HepG2 (cell line): ENCODE data around the gene UGCG. TPM values are rescaled to one million over a fixed set of nuclear protein-coding genes. Genes with fewer than 3 reads are reported as not detected.

Experiments
- ATAC-seq: fragments of 200-7000 bp; cut with Tn5 transposase; 3 replicates; pipeline ENCODE4 v1.9.1; 2020; ENCODE audit warnings: mild to moderate bottlenecking, moderate library complexity
- BruUV-seq: library from RNA; stranded (reverse); fragments of 400-500 nt; replicated peaks from 2 replicates; lab custom pipeline; 2021; lab: Mats Ljungman, UMichigan
- CTCF ChIA-PET: fragments of 300-600 bp; formaldehyde crosslinking; extraction: SDS; loops from one replicate; lab custom pipeline; 2021; ENCODE audit warnings: low total read pairs, inconsistent platforms, low intra/inter-chr PET ratio; lab: Yijun Ruan, JAX
- POLR2A ChIA-PET: fragments of 350-600 bp; sonication (Branson Sonifier 250); formaldehyde crosslinking; loops from one replicate; lab custom pipeline; 2020; ENCODE audit warnings: antibody characterized with exemption, inconsistent platforms; lab: Yijun Ruan, JAX
- DNase-seq: peaks from one replicate; pipeline ENCODE4 v3.0.0-alpha.2; 2015; ENCODE audit warnings: low spot score
- FAIRE-seq: peaks from 3 replicates; lab custom pipeline; 2011; peaks lifted over from hg19 to GRCh38; lab: Jason Lieb, UNC
- H2AFZ ChIP-seq: one replicate; pipeline ENCODE4 v1.6.1; 2011; ENCODE audit warnings: low read length, inconsistent platforms
- H3K27ac ChIP-seq: fragments of 300-600 bp; 3 replicates; pipeline ENCODE4 v1.8.0; 2011; ENCODE audit warnings: mixed run types, mild to moderate bottlenecking, mixed read lengths, low read length, inconsistent platforms; ENCODE audit not compliant: insufficient read depth; ENCODE audit errors: extremely low read length
- H3K27me3 ChIP-seq, 2 experiments: fragments of 200-600 bp in 1 of 2; 2 replicates in 1 of 2; 3 replicates in 1 of 2; pipeline versions ENCODE4 v1.6.0 to v1.8.0; 2011; ENCODE audit warnings: low read length in 2 of 2, mild to moderate bottlenecking in 2 of 2, moderate library complexity in 2 of 2, inconsistent platforms in 1 of 2; ENCODE audit not compliant: insufficient read depth in 2 of 2, control insufficient read depth in 1 of 2
- H3K36me3 ChIP-seq, 2 experiments: fragments of 200-600 bp in 1 of 2; replicated peaks in 1 of 2; 2 replicates in 1 of 2; 3 replicates in 1 of 2; pipeline versions ENCODE4 v1.5.1 to v1.8.0; 2011; ENCODE audit warnings: low read length in 2 of 2, inconsistent platforms in 1 of 2; ENCODE audit not compliant: insufficient read depth in 2 of 2, control insufficient read depth in 1 of 2
- H3K4me1 ChIP-seq: 2 replicates; pipeline ENCODE4 v1.5.1; 2012; ENCODE audit warnings: low read length, inconsistent platforms; ENCODE audit not compliant: insufficient read depth
- H3K4me2 ChIP-seq: 2 replicates; pipeline ENCODE4 v1.6.0; 2011; ENCODE audit warnings: low read depth, low read length, inconsistent platforms
- H3K4me3 ChIP-seq, 3 experiments: fragments of 200-600 bp in 1 of 3; sonication (generic), shearing (Covaris generic) in 1 of 3; replicated peaks in 1 of 3; 2 replicates each; pipeline ENCODE4 v1.5.1; 2011 to 2016; ENCODE audit warnings: low read length in 3 of 3, inconsistent platforms in 2 of 3, low read depth in 2 of 3, mild to moderate bottlenecking in 2 of 3, control low read depth in 1 of 3, mixed read lengths in 1 of 3; ENCODE audit not compliant: insufficient read depth in 1 of 3
- H3K79me2 ChIP-seq: one replicate; pipeline ENCODE4 v1.6.1; 2011; ENCODE audit warnings: low read length, inconsistent platforms; ENCODE audit not compliant: insufficient read depth
- H3K9ac ChIP-seq: 2 replicates; pipeline ENCODE4 v1.6.0; 2011; ENCODE audit warnings: mild to moderate bottlenecking, low read depth, low read length, inconsistent platforms; ENCODE audit not compliant: insufficient read depth
- H3K9me3 ChIP-seq: 2 replicates; pipeline ENCODE4 v1.5.1; 2012; ENCODE audit warnings: mild to moderate bottlenecking, low read length
- H4K20me1 ChIP-seq: 2 replicates; pipeline ENCODE4 v1.6.0; 2011; ENCODE audit warnings: inconsistent platforms, mild to moderate bottlenecking, low read length, moderate library complexity; ENCODE audit not compliant: insufficient read depth
- BHLHE40 ChIP-seq: IDR thresholded peaks from 2 replicates; pipeline ENCODE4 v1.6.1; 2011; ENCODE audit warnings: low read length, improper control_type of control experiment
- ESRRA ChIP-seq: sonication (generic); formaldehyde crosslinking; IDR thresholded peaks from 2 replicates; pipeline ENCODE4 v1.5.1; 2020; ENCODE audit warnings: mild to moderate bottlenecking, low read depth, missing genetic modification reagents
- JUND ChIP-seq: sonication (generic); formaldehyde crosslinking; IDR thresholded peaks from 2 replicates; pipeline ENCODE4 v1.8.0; 2022; ENCODE audit warnings: mild to moderate bottlenecking, missing genetic modification reagents
- KLF9 ChIP-seq: IDR thresholded peaks from 2 replicates; pipeline ENCODE4 v1.6.1; 2016; ENCODE audit warnings: low read depth
- RNF2 ChIP-seq: fragments of 450-650 bp; conservative IDR thresholded peaks from 2 replicates; pipeline ENCODE4 v1.6.1; 2016; ENCODE audit warnings: low read depth
- YEATS4 ChIP-seq: sonication (generic); formaldehyde crosslinking; IDR thresholded peaks from 2 replicates; pipeline ENCODE4 v1.4.0; 2020; ENCODE audit warnings: missing genetic modification reagents, borderline replicate concordance
- ZBTB1 ChIP-seq: sonication (generic); formaldehyde crosslinking; IDR thresholded peaks from 2 replicates; pipeline ENCODE4 v1.4.0; 2020; ENCODE audit warnings: missing genetic modification reagents, borderline replicate concordance
- ZGPAT ChIP-seq: IDR thresholded peaks from 2 replicates; pipeline ENCODE4 v1.6.1; 2016; ENCODE audit warnings: mild to moderate bottlenecking
- ZMYM3 ChIP-seq: sonication (generic); formaldehyde crosslinking; IDR thresholded peaks from 2 replicates; pipeline ENCODE4 v1.5.1; 2020; ENCODE audit warnings: mild to moderate bottlenecking, missing genetic modification reagents
- ZNF543 ChIP-seq: sonication (generic); formaldehyde crosslinking; IDR thresholded peaks from 2 replicates; pipeline ENCODE4 v1.4.0; 2020; ENCODE audit warnings: mild to moderate bottlenecking, missing genetic modification reagents
- WGBS: methylation state at CpG from one replicate; pipeline ENCODE4 v1.1.6; 2017; ENCODE audit warnings: low lambda C conversion rate; 5-methylcytosine and 5-hydroxymethylcytosine counted together
- in situ Hi-C: cut with HindIII; loops from 2 replicates; pipeline ENCODE4 v1.10.0; 2017; ENCODE audit warnings: low pct_unique_long_range_greater_than_20kb; ENCODE audit not compliant: extremely low pct_ligation_motif_present
- intact Hi-C: fragments of 100-400 bp; cut with micrococcal nuclease; formaldehyde crosslinking; loops from one replicate; pipeline ENCODE4 v1.10.0; 2022; ENCODE audit not compliant: unreplicated experiment
- polyA plus RNA-seq, 8 experiments: library from polyadenylated mRNA; depleted of rRNA in 3 of 8; stranded (reverse) in 7 of 8; unstranded in 1 of 8; fragments of >200 nt; fragmentation: Illumina TruSeq in 4 of 8; extraction: Trizol in 4 of 8; gene quantifications; 2 replicates each; pipeline versions ENCODE4 v1.2.1 to v1.2.3, GENCODE V29; 2011 to 2016; ENCODE audit warnings: low read depth in 4 of 8, missing spikeins in 1 of 8, mixed read lengths in 1 of 8; ENCODE audit not compliant: insufficient read depth in 1 of 8
- total RNA-seq, 5 experiments: library from RNA; depleted of rRNA; stranded (reverse); fragments of >200 nt; fragmentation: Illumina TruSeq; extraction: Trizol; gene quantifications; 2 replicates each; pipeline ENCODE4 v1.2.3, GENCODE V29; 2016; ENCODE audit warnings: low read depth in 1 of 5

UGCG gene
- total and polyA plus RNA-seq, 2 of the 13 experiments (the other 11 are each of a cell fraction or from before 2014, with no cell fraction given) = 10.5 to 13.9 TPM

GRCh38 chr9:111961009-111961408 lies 64.4 kb downstream of the UGCG start (continued):
- TF ChIP-seq RNF2 (no peak), ZGPAT (no peak)

GRCh38 chr9:111961575-111961974 lies 65.0 kb downstream of the UGCG start:
- H3K9ac ChIP-seq = no peak overlapping the region
- ChIA-PET POLR2A (no interaction called here), CTCF (no interaction called here)
- no peaks in the 10 kb centered on the region for H3K27me3 ChIP-seq
- no peak overlapping the region for H3K4me2 ChIP-seq
- peaks cover 33% of the 10 kb centered on the region for H3K4me1 ChIP-seq
- H3K27ac ChIP-seq = no peak overlapping the region
- intact Hi-C loops = no loop called here
- no peaks in the 10 kb centered on the region for H3K36me3 ChIP-seq
- DNase-seq = no peak
- no TSS peak for BruUV-seq
- no peaks in the 10 kb centered on the region for H4K20me1 ChIP-seq
- no peak overlapping the region for H3K4me3 ChIP-seq
- in situ Hi-C loops = loop anchor here (10.0 kb wide), 1 partner anchor 197 kb away; no protein-coding TSS in a partner anchor
- ATAC-seq = no peak
- no peak for FAIRE-seq
- WGBS = 48% methylated on average over 5 of the region's 5 CpGs
- H3K9me3 ChIP-seq = no peaks in the 10 kb centered on the region
- no peak overlapping the region for H2AFZ ChIP-seq
- TF ChIP-seq YEATS4 (CRISPR knock-in tag) = no peak
- no peak for TF ChIP-seq ZBTB1
- no peak for TF ChIP-seq ESRRA (CRISPR knock-in tag)
- no peak for TF ChIP-seq ZMYM3 (CRISPR knock-in tag)
- TF ChIP-seq BHLHE40 = no peak
- TF ChIP-seq ZNF543 = no peak
- no peak for TF ChIP-seq JUND (CRISPR knock-in tag)
- no peak for TF ChIP-seq KLF9
- no peaks in the 10 kb centered on the region for H3K79me2 ChIP-seq
